ENCODE results near the gene DTD2.

DTD2 gene

GRCh38 chr14:31405106-31405505, 52.2 kb downstream of the DTD2 start:
- no peak for TF ChIP-seq ZNF274 (IDR thresholded peaks at IDR 0.05; ENCODE audit: low read depth, low read length)
- no peak overlapping the region for H3K4me3 ChIP-seq (ENCODE audit: low read length)

- TF ChIP-seq ZNF274 (IDR thresholded peaks at IDR 0.05; ENCODE audit: low read depth, low read length), result no peak
- H3K4me3 ChIP-seq (ENCODE audit: low read length), result no peak overlapping the region
These were observed 53.6 kb downstream of the DTD2 start for GRCh38 chr14:31403707-31404106.

- no peak for TF ChIP-seq ZNF274 (IDR thresholded peaks at IDR 0.05; ENCODE audit: low read depth, low read length)
These were observed 54.4 kb downstream of the DTD2 start for GRCh38 chr14:31402764-31403439.

GRCh38 chr14:31401369-31401932, 55.9 kb downstream of the DTD2 start:
- TF ChIP-seq ZNF274 (IDR thresholded peaks at IDR 0.05; ENCODE audit: low read depth, low read length), result no peak
- no peak overlapping the region for H3K4me3 ChIP-seq (ENCODE audit: low read length)

More at GRCh38 chr14:31402764-31403439, 54.4 kb downstream of the DTD2 start:
- no peak overlapping the region for H3K4me3 ChIP-seq (ENCODE audit: low read length)

- H3K4me3 ChIP-seq (ENCODE audit: low read length), result no peak overlapping the region
- TF ChIP-seq ZNF274 (IDR thresholded peaks at IDR 0.05; ENCODE audit: low read depth, low read length), result no peak
These were observed 57.2 kb downstream of the DTD2 start for GRCh38 chr14:31400031-31400638.
